ENCODE results near the gene MED4. TPM values are rescaled to one million over a fixed set of nuclear protein-coding genes. Genes with fewer than 3 reads are reported as not detected.

The MED4 gene
- total and polyA plus RNA-seq, 2 donors from 2014 or later, result 50.8 to 54.3 TPM

- no peak for TF ChIP-seq CTCF (IDR thresholded peaks at IDR 0.05; ENCODE audit: borderline replicate concordance, extremely low read depth, insufficient read depth)
- Histone ChIP-seq H3K27me3 (ENCODE audit: control insufficient read depth, insufficient read depth, low read length) (no peaks in the 10 kb centered on the region), H3K27ac (ENCODE audit: low read depth in 2 of 2, low read length in 2 of 2) (no peak overlapping the region), H3K9ac (ENCODE audit: low read length in 3 of 3) (no peak overlapping the region), H3K9me3 (ENCODE audit: control insufficient read depth in 2 of 3, insufficient read depth in 1 of 3, low read length in 3 of 3) (peaks cover 4 to 30% (median 5%) of the 10 kb centered on the region in 3 donors), H3K36me3 (ENCODE audit: control insufficient read depth in 2 of 3, insufficient read depth in 3 of 3, low read length in 3 of 3) (peaks cover 25 to 67% (median 33%) of the 10 kb centered on the region in 3 donors), H3K4me3 (ENCODE audit: low read length in 3 of 3) (no peak overlapping the region), H3K4me1 (ENCODE audit: control insufficient read depth in 2 of 3, insufficient read depth in 2 of 3, low read depth in 1 of 3, low read length in 3 of 3) (no peaks in the 10 kb centered on the region)
- FAIRE-seq (no peak), DNase-seq (no peak)
- intact Hi-C loops (cut with DNase I), result no loop called here
Observed at GRCh38 chr13:48072304-48072703, 22.6 kb downstream of the MED4 start.

- DNase-seq (no peak), FAIRE-seq (no peak)
- H3K27ac ChIP-seq (ENCODE audit: low read depth in 2 of 2, low read length in 2 of 2), result no peak overlapping the region
- no peaks in the 10 kb centered on the region for H3K4me1 ChIP-seq (ENCODE audit: control insufficient read depth in 2 of 3, insufficient read depth in 2 of 3, low read depth in 1 of 3, low read length in 3 of 3)
- H3K27me3 ChIP-seq (ENCODE audit: control insufficient read depth, insufficient read depth, low read length), result no peaks in the 10 kb centered on the region
- no peak for TF ChIP-seq CTCF (IDR thresholded peaks at IDR 0.05; ENCODE audit: borderline replicate concordance, extremely low read depth, insufficient read depth)
- H3K36me3 ChIP-seq (ENCODE audit: control insufficient read depth in 2 of 3, insufficient read depth in 3 of 3, low read length in 3 of 3), result peaks cover 22 to 58% (median 34%) of the 10 kb centered on the region in 3 donors
- peaks cover 4 to 30% (median 5%) of the 10 kb centered on the region in 3 donors for H3K9me3 ChIP-seq (ENCODE audit: control insufficient read depth in 2 of 3, insufficient read depth in 1 of 3, low read length in 3 of 3)
- intact Hi-C loops (cut with DNase I), result no loop called here
- H3K4me3 ChIP-seq (ENCODE audit: low read length in 3 of 3), result no peak overlapping the region
- no peak overlapping the region for H3K9ac ChIP-seq (ENCODE audit: low read length in 3 of 3)
Observed at GRCh38 chr13:48070942-48071341, 24.0 kb downstream of the MED4 start.

GRCh38 chr13:48069573-48069972 lies 25.3 kb downstream of the MED4 start:
- Histone ChIP-seq H3K27ac (ENCODE audit: low read depth in 2 of 2, low read length in 2 of 2) (no peak overlapping the region), H3K9ac (ENCODE audit: low read length in 3 of 3) (no peak overlapping the region), H3K4me1 (ENCODE audit: control insufficient read depth in 2 of 3, insufficient read depth in 2 of 3, low read depth in 1 of 3, low read length in 3 of 3) (no peaks in the 10 kb centered on the region), H3K36me3 (ENCODE audit: control insufficient read depth in 2 of 3, insufficient read depth in 3 of 3, low read length in 3 of 3) (peaks cover 22 to 50% (median 32%) of the 10 kb centered on the region in 3 donors), H3K9me3 (ENCODE audit: control insufficient read depth in 2 of 3, insufficient read depth in 1 of 3, low read length in 3 of 3) (peaks cover 4 to 30% (median 5%) of the 10 kb centered on the region in 3 donors), H3K4me3 (ENCODE audit: low read length in 3 of 3) (no peak overlapping the region), H3K27me3 (ENCODE audit: control insufficient read depth, insufficient read depth, low read length) (no peaks in the 10 kb centered on the region)
- intact Hi-C loops (cut with DNase I), result no loop called here
- DNase-seq, result peak in 2 of 5 donors; percentile 8 to 15
- FAIRE-seq, result no peak
- no peak for TF ChIP-seq CTCF (IDR thresholded peaks at IDR 0.05; ENCODE audit: borderline replicate concordance, extremely low read depth, insufficient read depth)

- no peak for TF ChIP-seq CTCF (IDR thresholded peaks at IDR 0.05; ENCODE audit: borderline replicate concordance, extremely low read depth, insufficient read depth)
- Histone ChIP-seq H3K9me3 (ENCODE audit: control insufficient read depth in 2 of 3, insufficient read depth in 1 of 3, low read length in 3 of 3) (peaks cover 4 to 30% (median 5%) of the 10 kb centered on the region in 3 donors), H3K4me3 (ENCODE audit: low read length in 3 of 3) (no peak overlapping the region), H3K27me3 (ENCODE audit: control insufficient read depth, insufficient read depth, low read length) (no peaks in the 10 kb centered on the region), H3K27ac (ENCODE audit: low read depth in 2 of 2, low read length in 2 of 2) (no peak overlapping the region), H3K9ac (ENCODE audit: low read length in 3 of 3) (no peak overlapping the region), H3K4me1 (ENCODE audit: control insufficient read depth in 2 of 3, insufficient read depth in 2 of 3, low read depth in 1 of 3, low read length in 3 of 3) (no peaks in the 10 kb centered on the region), H3K36me3 (ENCODE audit: control insufficient read depth in 2 of 3, insufficient read depth in 3 of 3, low read length in 3 of 3) (peaks cover 20 to 44% (median 28%) of the 10 kb centered on the region in 3 donors)
- intact Hi-C loops (cut with DNase I), result no loop called here
- DNase-seq, result no peak
- no peak for FAIRE-seq
Observed at GRCh38 chr13:48068952-48069351, 26.0 kb downstream of the MED4 start.
